ENCODE measurements around the gene PPP1R26.

DNA sequence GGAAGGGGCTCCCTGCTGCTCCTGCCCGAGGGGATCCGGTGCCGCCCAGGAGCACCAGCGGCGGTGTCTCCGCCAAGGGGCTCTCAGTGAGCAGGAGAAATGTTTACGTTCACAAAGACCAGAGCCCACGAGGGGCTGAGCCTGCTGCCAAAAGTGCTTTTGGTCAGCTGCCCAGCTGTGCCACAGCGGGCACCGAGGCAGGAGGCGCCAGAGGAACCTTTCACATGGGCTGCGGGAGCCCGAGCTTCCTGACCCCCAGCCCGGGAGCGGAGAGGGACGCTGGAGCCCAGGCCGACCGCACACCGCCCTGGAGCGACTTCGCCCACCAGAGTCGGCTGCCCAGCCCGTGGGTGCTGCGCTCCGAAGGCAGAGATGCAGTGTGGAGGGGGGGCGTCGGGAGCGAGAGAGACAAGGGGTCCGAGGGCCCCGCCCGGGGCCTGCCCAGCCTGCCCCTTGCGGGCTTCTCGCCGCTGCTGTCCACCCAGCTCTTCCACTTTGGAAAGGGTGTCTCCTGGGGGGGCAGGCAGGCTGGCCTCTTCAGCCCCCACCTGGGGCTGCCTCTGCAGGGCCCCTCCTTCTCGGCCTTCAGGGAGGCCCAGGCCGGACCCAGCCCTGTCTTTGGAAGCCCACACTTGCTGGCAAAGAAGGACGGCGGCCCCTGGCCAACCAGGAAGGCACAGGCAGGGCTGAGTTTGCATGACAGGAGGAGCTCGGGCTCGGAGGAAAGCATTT is 7.9 kb downstream of the PPP1R26 start:
- TF ChIP-seq, protein P1, sequence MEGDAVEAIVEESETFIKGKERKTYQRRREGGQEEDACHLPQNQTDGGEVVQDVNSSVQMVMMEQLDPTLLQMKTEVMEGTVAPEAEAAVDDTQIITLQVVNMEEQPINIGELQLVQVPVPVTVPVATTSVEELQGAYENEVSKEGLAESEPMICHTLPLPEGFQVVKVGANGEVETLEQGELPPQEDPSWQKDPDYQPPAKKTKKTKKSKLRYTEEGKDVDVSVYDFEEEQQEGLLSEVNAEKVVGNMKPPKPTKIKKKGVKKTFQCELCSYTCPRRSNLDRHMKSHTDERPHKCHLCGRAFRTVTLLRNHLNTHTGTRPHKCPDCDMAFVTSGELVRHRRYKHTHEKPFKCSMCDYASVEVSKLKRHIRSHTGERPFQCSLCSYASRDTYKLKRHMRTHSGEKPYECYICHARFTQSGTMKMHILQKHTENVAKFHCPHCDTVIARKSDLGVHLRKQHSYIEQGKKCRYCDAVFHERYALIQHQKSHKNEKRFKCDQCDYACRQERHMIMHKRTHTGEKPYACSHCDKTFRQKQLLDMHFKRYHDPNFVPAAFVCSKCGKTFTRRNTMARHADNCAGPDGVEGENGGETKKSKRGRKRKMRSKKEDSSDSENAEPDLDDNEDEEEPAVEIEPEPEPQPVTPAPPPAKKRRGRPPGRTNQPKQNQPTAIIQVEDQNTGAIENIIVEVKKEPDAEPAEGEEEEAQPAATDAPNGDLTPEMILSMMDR (IDR thresholded peaks at IDR 0.05) = no peak
- TF ChIP-seq POLR2A (IDR thresholded peaks at IDR 0.05) (no peak), POLR2AphosphoS5 (IDR thresholded peaks at IDR 0.05) (no peak)

Measured in prostate gland (tissue), 2 donors.